Measurements from ENCODE around the gene ENOPH1. TPM values are rescaled to one million over a fixed set of nuclear protein-coding genes. Genes with fewer than 3 reads are reported as not detected.

The ENOPH1 gene
- total and polyA plus RNA-seq, 2 of the 13 experiments (the other 11 are each of a cell fraction or from before 2014, with no cell fraction given): 15.5 to 64.3 TPM

DNA sequence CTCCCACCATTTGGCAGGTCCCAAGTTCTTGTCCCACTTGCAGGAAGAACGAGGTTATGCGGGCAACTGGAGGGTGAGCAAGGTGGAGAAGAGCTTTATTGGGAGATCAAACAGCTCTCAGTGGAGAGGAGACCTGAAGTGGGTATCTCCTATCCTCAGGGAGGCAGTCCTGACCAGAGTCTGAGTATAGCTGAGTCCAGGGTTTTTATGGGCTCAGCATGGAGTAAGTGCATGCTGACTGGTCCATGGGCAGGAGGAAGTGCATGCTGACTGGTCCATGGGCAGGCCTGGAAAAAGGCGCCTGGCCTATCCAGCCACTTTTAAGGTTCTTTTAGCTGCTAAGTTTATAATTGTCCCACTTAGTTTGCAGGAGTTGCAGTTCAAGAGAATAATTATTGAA is 49.2 kb upstream of the ENOPH1 start:
- Histone ChIP-seq H3K27me3 (ENCODE audit: control insufficient read depth in 1 of 2, insufficient read depth in 2 of 2, low read length in 2 of 2) (no peaks in the 10 kb centered on the region), H2AFZ (ENCODE audit: low read length) (no peak overlapping the region), H4K20me1 (ENCODE audit: insufficient read depth, low read length) (no peaks in the 10 kb centered on the region), H3K79me2 (ENCODE audit: insufficient read depth, low read length) (peaks cover 3% of the 10 kb centered on the region), H3K4me3 (replicated peaks in 1 of 3; ENCODE audit: insufficient read depth in 1 of 3, low read depth in 2 of 3, low read length in 3 of 3) (no peak overlapping the region), H3K4me1 (ENCODE audit: insufficient read depth, low read length) (peaks cover 3% of the 10 kb centered on the region), H3K9ac (ENCODE audit: insufficient read depth, low read depth, low read length) (no peak overlapping the region), H3K27ac (ENCODE audit: extremely low read length, insufficient read depth, low read length) (no peak overlapping the region), H3K9me3 (ENCODE audit: low read length) (peaks cover 4% of the 10 kb centered on the region; the same call in 1 of the 2 replicates), H3K36me3 (replicated peaks in 1 of 2; ENCODE audit: control insufficient read depth in 1 of 2, insufficient read depth in 2 of 2, low read length in 2 of 2) (no peaks in the 10 kb centered on the region), H3K4me2 (ENCODE audit: low read depth, low read length) (no peak overlapping the region)
- WGBS (ENCODE audit: low lambda C conversion rate): 76% methylated on average over 3 of the region's 3 CpGs
- POLR2A ChIA-PET: no interaction called here
- no TSS peak for BruUV-seq (replicated peaks)
- FAIRE-seq: no peak
- no peak for DNase-seq (ENCODE audit: low spot score)
- CTCF ChIA-PET (ENCODE audit: low intra/inter-chr PET ratio, low total read pairs): no interaction called here
- intact Hi-C loops (cut with micrococcal nuclease; ENCODE audit: unreplicated experiment) (no loop called here), in situ Hi-C loops (cut with HindIII; ENCODE audit: extremely low pct_ligation_motif_present, low pct_unique_long_range_greater_than_20kb) (no loop called here)
- ATAC-seq: peak; percentile 77
- TF ChIP-seq, protein P1, sequence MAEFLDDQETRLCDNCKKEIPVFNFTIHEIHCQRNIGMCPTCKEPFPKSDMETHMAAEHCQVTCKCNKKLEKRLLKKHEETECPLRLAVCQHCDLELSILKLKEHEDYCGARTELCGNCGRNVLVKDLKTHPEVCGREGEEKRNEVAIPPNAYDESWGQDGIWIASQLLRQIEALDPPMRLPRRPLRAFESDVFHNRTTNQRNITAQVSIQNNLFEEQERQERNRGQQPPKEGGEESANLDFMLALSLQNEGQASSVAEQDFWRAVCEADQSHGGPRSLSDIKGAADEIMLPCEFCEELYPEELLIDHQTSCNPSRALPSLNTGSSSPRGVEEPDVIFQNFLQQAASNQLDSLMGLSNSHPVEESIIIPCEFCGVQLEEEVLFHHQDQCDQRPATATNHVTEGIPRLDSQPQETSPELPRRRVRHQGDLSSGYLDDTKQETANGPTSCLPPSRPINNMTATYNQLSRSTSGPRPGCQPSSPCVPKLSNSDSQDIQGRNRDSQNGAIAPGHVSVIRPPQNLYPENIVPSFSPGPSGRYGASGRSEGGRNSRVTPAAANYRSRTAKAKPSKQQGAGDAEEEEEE (CRISPR knock-in tag; IDR thresholded peaks at IDR 0.05; ENCODE audit: borderline replicate concordance): no peak
- TF ChIP-seq ZNF282 (IDR thresholded peaks at IDR 0.05; ENCODE audit: partially characterized antibody): no peak
- no peak for TF ChIP-seq RBAK (CRISPR knock-in tag; IDR thresholded peaks at IDR 0.05)
- no peak for TF ChIP-seq FOXJ3 (CRISPR knock-in tag; IDR thresholded peaks at IDR 0.05; ENCODE audit: borderline replicate concordance)
- TF ChIP-seq SAFB2 (CRISPR knock-in tag; IDR thresholded peaks at IDR 0.05; ENCODE audit: borderline replicate concordance, low read depth): no peak
- TF ChIP-seq IRF9 (CRISPR knock-in tag; IDR thresholded peaks at IDR 0.05; ENCODE audit: borderline replicate concordance): no peak
- no peak for TF ChIP-seq HNF4A (CRISPR knock-in tag; IDR thresholded peaks at IDR 0.05)
- TF ChIP-seq DRAP1 (CRISPR knock-in tag; IDR thresholded peaks at IDR 0.05): no peak
- TF ChIP-seq ZNF547 (CRISPR knock-in tag; IDR thresholded peaks at IDR 0.05): no peak
- TF ChIP-seq TEF (CRISPR knock-in tag; IDR thresholded peaks at IDR 0.05): no peak
- TF ChIP-seq MTERF4 (CRISPR knock-in tag; IDR thresholded peaks at IDR 0.05): no peak
- TF ChIP-seq SP5 (CRISPR knock-in tag; IDR thresholded peaks at IDR 0.05; ENCODE audit: borderline replicate concordance, low read depth): no peak
- TF ChIP-seq, protein P2, sequence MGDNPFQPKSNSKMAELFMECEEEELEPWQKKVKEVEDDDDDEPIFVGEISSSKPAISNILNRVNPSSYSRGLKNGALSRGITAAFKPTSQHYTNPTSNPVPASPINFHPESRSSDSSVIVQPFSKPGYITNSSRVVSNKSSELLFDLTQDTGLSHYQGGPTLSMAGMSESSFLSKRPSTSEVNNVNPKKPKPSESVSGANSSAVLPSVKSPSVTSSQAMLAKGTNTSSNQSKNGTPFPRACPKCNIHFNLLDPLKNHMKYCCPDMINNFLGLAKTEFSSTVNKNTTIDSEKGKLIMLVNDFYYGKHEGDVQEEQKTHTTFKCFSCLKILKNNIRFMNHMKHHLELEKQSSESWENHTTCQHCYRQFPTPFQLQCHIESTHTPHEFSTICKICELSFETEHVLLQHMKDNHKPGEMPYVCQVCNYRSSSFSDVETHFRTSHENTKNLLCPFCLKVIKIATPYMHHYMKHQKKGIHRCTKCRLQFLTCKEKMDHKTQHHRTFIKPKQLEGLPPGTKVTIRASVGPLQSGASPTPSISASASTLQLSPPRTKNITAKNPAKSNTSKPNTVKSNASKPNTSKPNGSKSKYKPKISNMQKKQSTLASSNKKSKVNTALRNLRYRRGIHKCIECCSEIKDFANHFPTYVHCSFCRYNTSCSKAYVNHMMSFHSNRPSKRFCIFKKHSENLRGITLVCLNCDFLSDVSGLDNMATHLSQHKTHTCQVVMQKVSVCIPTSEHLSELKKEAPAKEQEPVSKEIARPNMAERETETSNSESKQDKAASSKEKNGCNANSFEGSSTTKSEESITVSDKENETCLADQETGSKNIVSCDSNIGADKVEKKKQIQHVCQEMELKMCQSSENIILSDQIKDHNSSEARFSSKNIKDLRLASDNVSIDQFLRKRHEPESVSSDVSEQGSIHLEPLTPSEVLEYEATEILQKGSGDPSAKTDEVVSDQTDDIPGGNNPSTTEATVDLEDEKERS (CRISPR knock-in tag; IDR thresholded peaks at IDR 0.05): no peak
- TF ChIP-seq ZBTB8A (CRISPR knock-in tag; IDR thresholded peaks at IDR 0.05; ENCODE audit: borderline replicate concordance, low read depth): no peak
- TF ChIP-seq ZNF235 (CRISPR knock-in tag; IDR thresholded peaks at IDR 0.05; ENCODE audit: borderline replicate concordance): no peak
